Esophagus squamous epithelium (tissue), 4 donors: ENCODE measurements around the gene FAR1.
A peak's percentile ranks its signal among the peaks of the same experiment; 100 is the strongest.

Experiments
- CTCF ChIP-seq, 6 experiments: fragments of 450-650 bp in 4 of 6; fragments of 200-600 bp in 2 of 6; sonication (generic) in 2 of 6; IDR thresholded peaks; one replicate each; pipeline ENCODE4 v1.5.1; 2016 to 2019; ENCODE audit warnings: antibody characterized with exemption in 6 of 6, mild to moderate bottlenecking in 4 of 6, moderate library complexity in 4 of 6
- POLR2A ChIP-seq, 4 donors: fragments of 450-650 bp; IDR thresholded peaks; one replicate each; pipeline ENCODE4 v1.6.1; 2017; ENCODE audit warnings: antibody characterized with exemption in 4 of 4, mild to moderate bottlenecking in 4 of 4, moderate library complexity in 3 of 4

- TF ChIP-seq CTCF (IDR thresholded peaks at IDR 0.05) (peak; percentile 46 to 73 (median 60)), POLR2A (IDR thresholded peaks at IDR 0.05) (peak in 3 of 4 donors; percentile 77 to 95 (median 86))
Measured at GRCh38 chr11:13668102-13668956, at the start of gene FAR1.
